Measurements from ENCODE around the gene BMF.

The BMF gene

GRCh38 chr15:40080847-40081246 lies 27.8 kb downstream of the BMF start:
- DNase-seq (ENCODE audit: low read depth in 1 of 2, low spot score in 1 of 2) = no peak

GRCh38 chr15:40080104-40080503 lies 28.6 kb downstream of the BMF start:
- no peak overlapping the region for H3K4me3 ChIP-seq (replicated peaks; ENCODE audit: insufficient read depth, low read length)
- no peak for DNase-seq (ENCODE audit: low read depth in 1 of 2, low spot score in 1 of 2)
- no peaks in the 10 kb centered on the region for H3K27me3 ChIP-seq (ENCODE audit: insufficient read depth, poor library complexity, severe bottlenecking)
- no peak overlapping the region for H3K27ac ChIP-seq (replicated peaks)
- TF ChIP-seq CTCF (IDR thresholded peaks at IDR 0.05; ENCODE audit: insufficient read depth, low read length) = no peak
- TF ChIP-seq POLR2AphosphoS5 (IDR thresholded peaks at IDR 0.05; ENCODE audit: low read depth) = no peak
- no peak for TF ChIP-seq SPI1 (IDR thresholded peaks at IDR 0.05; ENCODE audit: borderline replicate concordance, low read depth)
- TF ChIP-seq GABPA (IDR thresholded peaks at IDR 0.05; ENCODE audit: low read depth) = no peak
- no peak for TF ChIP-seq REST (IDR thresholded peaks at IDR 0.05; ENCODE audit: insufficient replicate concordance, low read depth)

More at GRCh38 chr15:40080847-40081246, 27.8 kb downstream of the BMF start:
- Histone ChIP-seq H3K27ac (replicated peaks) (peak overlapping the region; percentile 77), H3K4me3 (replicated peaks; ENCODE audit: insufficient read depth, low read length) (no peak overlapping the region), H3K27me3 (ENCODE audit: insufficient read depth, poor library complexity, severe bottlenecking) (no peaks in the 10 kb centered on the region)
- no peak for TF ChIP-seq POLR2AphosphoS5 (IDR thresholded peaks at IDR 0.05; ENCODE audit: low read depth)
- no peak for TF ChIP-seq REST (IDR thresholded peaks at IDR 0.05; ENCODE audit: insufficient replicate concordance, low read depth)
- no peak for TF ChIP-seq GABPA (IDR thresholded peaks at IDR 0.05; ENCODE audit: low read depth)
- no peak for TF ChIP-seq SPI1 (IDR thresholded peaks at IDR 0.05; ENCODE audit: borderline replicate concordance, low read depth)
- no peak for TF ChIP-seq CTCF (IDR thresholded peaks at IDR 0.05; ENCODE audit: insufficient read depth, low read length)

- no peak for DNase-seq (ENCODE audit: low read depth in 1 of 2, low spot score in 1 of 2)
- Histone ChIP-seq H3K27me3 (ENCODE audit: insufficient read depth, poor library complexity, severe bottlenecking) (no peaks in the 10 kb centered on the region), H3K27ac (replicated peaks) (no peak overlapping the region), H3K4me3 (replicated peaks; ENCODE audit: insufficient read depth, low read length) (no peak overlapping the region)
- no peak for TF ChIP-seq SPI1 (IDR thresholded peaks at IDR 0.05; ENCODE audit: borderline replicate concordance, low read depth)
- TF ChIP-seq GABPA (IDR thresholded peaks at IDR 0.05; ENCODE audit: low read depth) = no peak
- TF ChIP-seq CTCF (IDR thresholded peaks at IDR 0.05; ENCODE audit: insufficient read depth, low read length) = no peak
- no peak for TF ChIP-seq POLR2AphosphoS5 (IDR thresholded peaks at IDR 0.05; ENCODE audit: low read depth)
- no peak for TF ChIP-seq REST (IDR thresholded peaks at IDR 0.05; ENCODE audit: insufficient replicate concordance, low read depth)
Measured at GRCh38 chr15:40079456-40079855, 29.2 kb downstream of the BMF start.
